SU-DHL-6 (cell line): ENCODE data around the gene IPPK.

Experiments used
- H2AFZ ChIP-seq: fragments of 200-600 bp; sonication (generic); 2 replicates; pipeline ENCODE4 v1.6.1; 2014; ENCODE audit warnings: low read depth, mild to moderate bottlenecking, moderate library complexity, mixed read lengths, antibody characterized with exemption, low read length; ENCODE audit not compliant: severe bottlenecking
- H3F3A ChIP-seq: fragments of 200-600 bp; shearing (Covaris generic); 2 replicates; pipeline ENCODE4 v1.6.0; 2016; ENCODE audit warnings: antibody characterized with exemption, mild to moderate bottlenecking; ENCODE audit not compliant: insufficient read depth
- H3K27ac ChIP-seq: fragments of 200-600 bp; sonication (generic); 2 replicates; pipeline ENCODE4 v1.5.1; 2016; ENCODE audit warnings: low read depth, mild to moderate bottlenecking, low read length, moderate library complexity, mixed read lengths
- H3K27me3 ChIP-seq: fragments of 200-600 bp; sonication (generic), shearing (Covaris generic); 2 replicates; pipeline ENCODE4 v1.6.0; 2014; ENCODE audit warnings: mild to moderate bottlenecking, low read length
- H3K36me3 ChIP-seq: fragments of 200-600 bp; sonication (generic); 2 replicates; pipeline ENCODE4 v1.6.1; 2014; ENCODE audit warnings: mild to moderate bottlenecking, low read length, mixed read lengths
- H3K4me2 ChIP-seq: fragments of 300-600, 200-600 bp; shearing (Covaris generic), sonication (generic); 2 replicates; pipeline ENCODE4 v1.6.0; 2014; ENCODE audit warnings: low read length, low read depth, mild to moderate bottlenecking; ENCODE audit not compliant: poor library complexity, severe bottlenecking
- H3K4me3 ChIP-seq: fragments of 200-600 bp; sonication (generic); 2 replicates; pipeline ENCODE4 v1.5.1; 2014; ENCODE audit warnings: antibody characterized with exemption, low read length, mild to moderate bottlenecking, mixed read lengths; ENCODE audit not compliant: insufficient read depth, poor library complexity, severe bottlenecking
- H3K79me2 ChIP-seq: fragments of 200-600 bp; sonication (generic); 2 replicates; pipeline ENCODE4 v1.6.1; 2014; ENCODE audit warnings: mild to moderate bottlenecking, low read length, moderate library complexity; ENCODE audit not compliant: insufficient read depth
- H3K9ac ChIP-seq: fragments of 200-600 bp; sonication (generic); 2 replicates; pipeline ENCODE4 v1.7.0; 2014; ENCODE audit warnings: mild to moderate bottlenecking, low read length
- H3K9me2 ChIP-seq: fragments of 200-600 bp; sonication (generic); replicated peaks from 2 replicates; pipeline ENCODE4 v1.6.1; 2014; ENCODE audit warnings: low read length; ENCODE audit not compliant: insufficient read depth
- H3K9me3 ChIP-seq: fragments of 200-600 bp; sonication (generic); 2 replicates; pipeline ENCODE4 v1.6.1; 2014; ENCODE audit warnings: low read length, mixed read lengths; ENCODE audit not compliant: insufficient read depth
- H4K20me1 ChIP-seq: fragments of 200-600 bp; sonication (generic); 2 replicates; pipeline ENCODE4 v1.6.1; 2014; ENCODE audit warnings: low read depth, mild to moderate bottlenecking, antibody characterized with exemption, low read length, moderate library complexity, mixed read lengths
- CTCF ChIP-seq: fragments of 200-600 bp; sonication (generic); IDR thresholded peaks from one replicate; pipeline ENCODE4 v1.5.1; 2017; ENCODE audit warnings: antibody characterized with exemption, mild to moderate bottlenecking, low read length, moderate library complexity; ENCODE audit not compliant: insufficient read depth, poor library complexity, severe bottlenecking
- EZH2phosphoT487 ChIP-seq: fragments of 200-600 bp; sonication (generic), shearing (Covaris generic); conservative IDR thresholded peaks from 2 replicates; pipeline ENCODE4 v1.6.1; 2018; ENCODE audit warnings: mild to moderate bottlenecking, antibody characterized with exemption, low read length, moderate library complexity, mixed read lengths

The IPPK gene

GRCh38 chr9:92669890-92670708 is at the start of gene IPPK:
IPPK (minus strand) TSS chr9:92670131; CDS start chr9:92669988, 143 bp downstream.
- H3K27me3 ChIP-seq, result no peaks in the 10 kb centered on the region
- H3K27ac ChIP-seq, result peak within 1 kb of the TSS; percentile 53
- no peaks in the 10 kb centered on the region for H3K9me3 ChIP-seq
- H4K20me1 ChIP-seq, result no peaks in the 10 kb centered on the region
- TF ChIP-seq CTCF (no peak), EZH2phosphoT487 (no peak)
- peaks cover 54% of the 10 kb centered on the region for H3K79me2 ChIP-seq
- H2AFZ ChIP-seq, result peak within 1 kb of the TSS; percentile 79
- peak within 1 kb of the TSS; percentile 78 for H3K4me2 ChIP-seq
- H3K36me3 ChIP-seq, result no peaks in the 10 kb centered on the region
- peak within 1 kb of the TSS; percentile 84 for H3K9ac ChIP-seq
- H3F3A ChIP-seq, result no peaks in the 10 kb centered on the region
- H3K4me3 ChIP-seq, result peak within 1 kb of the TSS; percentile 71
- H3K9me2 ChIP-seq, result no peaks in the 10 kb centered on the region

- Histone ChIP-seq H2AFZ (no peak overlapping the region), H4K20me1 (no peaks in the 10 kb centered on the region), H3K36me3 (0 out of 2 replicates have a peak, but pooled peaks cover 5% of the 10 kb centered on the region), H3K9ac (no peak overlapping the region), H3K9me2 (no peaks in the 10 kb centered on the region), H3F3A (peaks cover 48% of the 10 kb centered on the region), H3K4me3 (no peak overlapping the region), H3K27me3 (no peaks in the 10 kb centered on the region), H3K27ac (no peak overlapping the region), H3K9me3 (no peaks in the 10 kb centered on the region), H3K4me2 (no peak overlapping the region), H3K79me2 (peaks cover 6% of the 10 kb centered on the region)
- no peak for TF ChIP-seq EZH2phosphoT487
- no peak for TF ChIP-seq CTCF
Observed at GRCh38 chr9:92719028-92719647, 49.2 kb upstream of the IPPK start.

- no peak for TF ChIP-seq CTCF
- no peak for TF ChIP-seq EZH2phosphoT487
- Histone ChIP-seq H3K4me3 (no peak overlapping the region), H3K36me3 (0 out of 2 replicates have a peak, but pooled peaks cover 5% of the 10 kb centered on the region), H3K9ac (peak overlapping the region; percentile 32), H3K79me2 (peaks cover 3% of the 10 kb centered on the region), H3F3A (peaks cover 45% of the 10 kb centered on the region), H3K27ac (peak overlapping the region; percentile 88), H4K20me1 (no peaks in the 10 kb centered on the region), H3K27me3 (no peaks in the 10 kb centered on the region), H3K4me2 (peak overlapping the region; percentile 39), H2AFZ (no peak overlapping the region), H3K9me3 (no peaks in the 10 kb centered on the region), H3K9me2 (no peaks in the 10 kb centered on the region)
Observed at GRCh38 chr9:92718086-92719001, 48.4 kb upstream of the IPPK start.
